Measurements from ENCODE around the gene OR4F15.

OR4F15 gene

DNA sequence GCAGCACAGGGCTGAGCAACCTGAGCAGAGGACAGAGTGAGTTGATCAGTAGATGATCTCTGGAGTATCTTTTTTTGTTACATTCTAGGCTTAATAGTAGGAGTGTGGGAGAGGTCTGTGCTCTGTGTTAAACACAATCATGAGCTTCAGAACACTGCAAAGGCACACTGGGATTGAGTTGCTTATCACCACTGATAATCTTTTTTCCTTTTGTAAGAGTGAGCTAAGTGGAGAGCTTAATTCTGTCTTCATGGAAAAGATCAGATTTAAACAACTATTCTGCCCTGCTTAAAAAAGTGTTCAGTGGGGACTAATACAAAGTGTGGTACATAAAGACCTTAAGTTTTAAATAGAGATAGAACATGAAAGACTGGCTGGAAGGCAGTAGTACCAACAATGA, 7.6 kb upstream of the OR4F15 start:
- DNase-seq (ENCODE audit: low spot score), result no peak

DNA sequence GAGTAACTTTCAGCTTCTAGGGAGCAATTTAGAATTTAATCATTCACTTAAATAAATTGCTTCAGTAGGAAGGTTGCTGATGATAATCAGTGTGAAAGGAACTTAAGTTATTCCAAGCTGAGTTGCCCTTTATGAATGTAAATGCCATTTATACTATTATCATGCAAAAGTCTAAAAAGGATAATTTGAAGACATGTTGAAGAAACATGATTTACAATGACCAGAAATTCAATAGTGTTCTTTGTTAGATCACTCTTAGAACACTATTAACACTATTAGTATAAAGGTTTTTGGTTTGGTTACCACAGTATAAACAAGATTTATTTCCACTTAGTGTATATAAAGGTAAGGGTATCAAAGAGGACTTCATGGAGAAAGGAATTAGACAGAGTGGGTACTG, 7.1 kb upstream of the OR4F15 start:
- DNase-seq (ENCODE audit: low spot score), result no peak

DNA sequence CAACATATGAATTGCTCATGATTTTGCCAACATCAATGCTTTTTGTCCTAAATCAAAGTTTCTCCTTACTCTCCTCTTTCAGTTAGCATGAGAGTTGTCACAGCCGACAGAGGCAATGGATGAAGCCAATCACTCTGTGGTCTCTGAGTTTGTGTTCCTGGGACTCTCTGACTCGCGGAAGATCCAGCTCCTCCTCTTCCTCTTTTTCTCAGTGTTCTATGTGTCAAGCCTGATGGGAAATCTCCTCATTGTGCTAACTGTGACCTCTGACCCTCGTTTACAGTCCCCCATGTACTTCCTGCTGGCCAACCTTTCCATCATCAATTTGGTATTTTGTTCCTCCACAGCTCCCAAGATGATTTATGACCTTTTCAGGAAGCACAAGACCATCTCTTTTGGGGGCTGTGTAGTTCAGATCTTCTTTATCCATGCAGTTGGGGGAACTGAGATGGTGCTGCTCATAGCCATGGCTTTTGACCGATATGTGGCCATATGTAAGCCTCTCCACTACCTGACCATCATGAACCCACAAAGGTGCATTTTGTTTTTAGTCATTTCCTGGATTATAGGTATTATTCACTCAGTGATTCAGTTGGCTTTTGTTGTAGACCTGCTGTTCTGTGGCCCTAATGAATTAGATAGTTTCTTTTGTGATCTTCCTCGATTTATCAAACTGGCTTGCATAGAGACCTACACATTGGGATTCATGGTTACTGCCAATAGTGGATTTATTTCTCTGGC, 6.2 kb upstream of the OR4F15 start:
- no peak for DNase-seq (ENCODE audit: low spot score)

DNA sequence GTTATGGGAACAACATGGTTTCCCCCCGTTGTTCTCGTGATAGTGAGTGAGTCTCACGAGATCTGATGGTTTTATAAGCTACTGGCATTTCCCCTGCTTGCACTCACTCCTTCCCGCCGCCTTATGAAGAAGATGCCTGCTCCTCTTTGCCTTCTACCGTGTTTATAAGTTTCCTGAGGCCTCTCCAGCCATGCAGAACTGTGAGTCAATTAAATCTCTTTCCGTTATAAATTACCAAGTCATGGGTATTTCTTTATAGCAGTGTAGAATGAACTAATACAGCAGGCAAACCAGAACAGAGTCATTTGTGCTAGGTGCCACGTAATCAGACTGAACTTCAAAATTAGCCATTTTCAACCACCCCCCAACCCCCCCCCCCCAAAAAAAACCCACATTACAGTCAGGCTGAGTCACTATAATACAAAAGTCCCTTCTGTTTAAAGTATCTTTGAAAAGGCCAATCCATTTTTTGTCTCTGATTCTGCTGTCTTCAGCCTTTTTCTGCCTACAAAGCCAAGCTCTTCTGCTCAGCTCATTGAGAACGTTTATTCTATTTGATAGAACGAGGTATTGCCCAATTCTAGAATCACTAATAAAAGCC, 4.6 kb upstream of the OR4F15 start:
- DNase-seq (ENCODE audit: low spot score), result no peak

DNA sequence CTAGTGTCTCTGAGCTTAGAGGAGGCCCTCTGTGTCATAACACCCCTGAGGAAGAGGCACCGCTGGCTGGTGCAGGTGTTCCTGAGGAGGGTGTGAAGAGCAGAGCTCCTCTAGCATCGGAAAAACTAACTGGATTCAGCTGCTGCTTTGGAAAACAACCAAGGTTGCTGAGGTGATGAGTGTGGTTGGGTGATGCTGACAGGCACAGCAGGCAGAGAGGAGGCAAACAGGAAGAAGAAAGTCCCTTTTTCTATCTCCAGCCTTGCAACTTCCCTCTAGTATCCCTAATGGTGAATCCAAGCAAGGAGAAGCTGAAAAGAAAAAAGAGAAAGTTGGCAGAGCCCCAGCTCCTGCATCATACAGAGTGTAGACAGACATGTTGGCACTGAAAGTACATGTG, 3.8 kb upstream of the OR4F15 start:
- DNase-seq (ENCODE audit: low spot score), result no peak

DNA sequence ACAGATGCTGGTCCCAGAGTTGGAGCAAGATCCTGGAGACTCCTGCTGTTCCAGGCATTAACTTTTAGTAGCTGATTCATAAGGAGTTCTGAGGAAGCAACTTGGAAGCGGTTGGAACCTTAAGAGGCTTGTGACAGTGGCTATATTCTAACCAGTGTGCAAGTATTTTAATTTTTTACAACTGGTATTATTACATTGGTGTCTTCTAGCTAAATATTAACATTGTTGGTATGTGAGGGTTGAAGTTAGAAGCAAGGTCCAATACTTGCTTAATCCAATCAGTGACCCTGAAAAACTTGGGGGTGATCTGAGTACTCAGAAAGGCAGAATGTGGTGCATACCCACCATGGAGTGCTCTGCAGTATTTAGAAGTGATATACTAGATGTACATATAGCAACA, 1.5 kb upstream of the OR4F15 start:
- no peak for DNase-seq (ENCODE audit: low spot score)

DNA sequence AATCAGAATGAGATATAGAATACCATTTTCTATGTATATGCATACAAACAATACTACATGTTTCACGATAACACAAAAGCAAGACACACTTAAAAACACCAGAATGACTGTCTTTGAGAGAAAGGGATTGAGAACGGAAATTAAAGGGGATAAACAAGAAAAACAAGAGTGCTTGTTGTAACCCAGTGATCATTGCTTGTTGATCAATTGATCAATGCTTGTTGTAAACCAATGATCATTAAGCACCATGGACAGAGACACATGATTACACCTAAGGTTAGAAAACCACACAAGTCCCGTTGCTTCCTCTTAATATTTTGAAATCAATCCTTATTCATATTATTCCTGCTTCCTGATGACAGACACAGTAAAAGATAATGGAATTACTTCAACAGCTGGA, 1.1 kb upstream of the OR4F15 start:
- no peak for DNase-seq (ENCODE audit: low spot score)

DNA sequence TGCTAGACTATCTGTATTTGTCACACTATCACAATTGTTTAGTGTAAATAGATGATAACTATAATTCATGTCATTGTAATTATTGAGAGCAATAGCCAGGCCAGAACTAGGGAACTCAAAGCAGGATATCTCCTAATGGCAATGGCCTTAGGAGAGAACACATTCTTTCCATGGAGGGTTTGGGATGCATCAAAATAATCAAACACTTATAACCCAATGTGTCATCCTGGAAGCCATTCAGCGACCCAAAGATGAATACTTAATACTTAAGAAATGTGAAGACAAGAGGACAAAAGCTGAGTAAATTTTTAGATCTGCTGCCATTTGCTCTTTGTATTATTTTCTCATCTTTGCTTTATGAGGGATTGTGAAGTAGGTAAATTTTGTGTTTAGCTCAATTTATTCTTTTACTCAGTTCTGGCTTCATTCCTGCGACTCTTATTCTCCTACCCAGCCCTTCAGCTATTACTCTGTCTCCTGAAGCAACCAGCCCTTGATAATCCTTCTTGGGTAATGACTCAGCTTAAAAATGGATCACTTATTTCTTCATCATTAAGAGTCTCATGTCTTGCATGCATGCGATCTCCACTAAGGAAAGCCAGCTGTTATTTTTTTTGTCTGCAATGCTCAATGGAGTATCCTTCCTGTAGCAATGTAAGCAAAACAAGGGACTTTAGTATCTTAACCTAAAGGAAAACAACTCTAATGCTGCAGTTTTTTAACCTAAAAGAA, 2.0 kb downstream of the OR4F15 start:
- DNase-seq (ENCODE audit: low spot score), result no peak

DNA sequence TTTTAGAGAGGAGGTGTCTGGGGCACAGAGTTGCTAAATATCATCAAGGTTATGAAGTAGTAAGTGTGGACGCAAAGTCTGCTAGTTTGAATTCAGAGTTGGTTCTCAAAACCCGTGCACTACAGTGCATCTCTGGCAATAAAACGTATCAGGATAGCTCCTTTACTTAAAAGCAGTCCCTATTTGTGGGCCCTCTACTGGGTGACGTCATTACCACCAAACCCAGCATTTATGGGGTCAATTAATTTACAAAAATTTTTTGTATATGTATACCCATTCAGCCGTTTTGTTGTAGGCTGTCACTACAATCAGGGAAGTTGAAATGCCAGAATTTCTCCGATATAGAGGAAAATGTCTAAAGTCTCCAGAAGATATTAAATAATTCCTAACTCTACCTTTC, 8.8 kb downstream of the OR4F15 start:
- no peak for DNase-seq (ENCODE audit: low spot score)

DNA sequence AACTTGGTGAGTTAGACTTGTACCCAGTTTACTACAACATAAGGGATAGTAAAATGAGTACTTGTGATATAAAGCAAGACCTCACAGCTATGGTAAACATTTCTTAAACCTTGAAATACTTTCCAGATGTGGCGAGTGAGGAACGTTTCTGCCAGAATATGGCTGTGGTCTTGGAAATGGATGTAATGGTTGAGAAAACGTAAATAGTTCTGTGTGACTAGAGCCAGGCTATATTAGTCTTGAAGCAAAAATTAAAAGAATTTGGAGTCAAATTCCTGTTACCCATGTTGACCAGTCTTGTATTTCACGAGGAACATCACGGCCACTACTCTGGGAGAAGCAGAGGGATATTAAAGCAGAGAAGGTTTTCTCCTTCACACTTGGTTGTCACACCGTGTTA, 15.3 kb downstream of the OR4F15 start:
- DNase-seq (ENCODE audit: low spot score), result no peak

DNA sequence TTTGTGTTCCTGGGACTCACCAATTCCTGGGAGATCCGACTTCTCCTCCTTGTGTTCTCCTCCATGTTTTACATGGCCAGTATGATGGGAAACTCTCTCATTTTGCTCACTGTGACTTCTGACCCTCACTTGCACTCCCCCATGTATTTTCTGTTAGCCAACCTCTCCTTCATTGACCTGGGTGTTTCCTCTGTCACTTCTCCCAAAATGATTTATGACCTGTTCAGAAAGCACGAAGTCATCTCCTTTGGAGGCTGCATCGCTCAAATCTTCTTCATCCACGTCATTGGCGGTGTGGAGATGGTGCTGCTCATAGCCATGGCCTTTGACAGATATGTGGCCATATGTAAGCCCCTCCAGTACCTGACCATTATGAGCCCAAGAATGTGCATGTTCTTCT, 16.8 kb downstream of the OR4F15 start:
- DNase-seq (ENCODE audit: low spot score), result no peak

DNA sequence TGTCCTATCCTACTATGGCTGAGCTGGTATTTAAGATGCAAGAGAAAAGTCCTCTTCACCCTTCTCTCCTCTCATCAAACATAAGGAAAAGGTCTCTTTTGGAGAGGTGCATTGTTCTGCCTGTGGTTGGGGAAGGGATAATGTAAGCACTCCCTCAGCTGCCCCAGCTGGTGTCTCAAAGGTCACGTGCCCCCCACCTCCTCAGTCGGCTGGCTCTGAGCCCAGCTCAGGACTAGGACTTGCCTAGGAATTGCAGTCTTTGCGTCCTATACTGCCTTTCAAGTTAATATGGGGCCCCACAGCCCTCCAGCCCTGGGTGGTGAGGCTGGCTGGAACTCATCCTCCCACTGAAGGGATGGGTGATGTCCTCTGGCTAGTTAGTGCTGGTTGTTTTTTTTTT, 29.7 kb downstream of the OR4F15 start:
- no peak for DNase-seq (ENCODE audit: low spot score)

DNA sequence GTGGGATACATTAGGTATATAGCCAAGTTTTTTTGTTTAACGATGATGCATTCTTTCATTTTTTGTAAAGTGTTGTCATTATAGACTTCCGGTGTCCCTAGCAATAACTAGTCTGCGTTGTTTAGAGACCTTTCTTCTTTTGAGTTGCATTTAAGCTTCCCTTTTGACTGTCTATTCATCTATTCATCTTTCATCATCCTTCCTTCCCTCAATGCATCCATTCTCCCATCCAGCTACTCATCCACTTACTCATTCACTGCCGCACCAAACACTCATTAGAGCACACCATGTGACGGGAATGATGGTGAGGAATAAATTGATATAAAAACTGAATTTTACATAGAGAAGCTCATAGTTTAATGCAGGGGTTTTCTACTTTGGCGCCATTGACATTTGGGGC, 32.9 kb downstream of the OR4F15 start:
- no peak for DNase-seq (ENCODE audit: low spot score)

DNA sequence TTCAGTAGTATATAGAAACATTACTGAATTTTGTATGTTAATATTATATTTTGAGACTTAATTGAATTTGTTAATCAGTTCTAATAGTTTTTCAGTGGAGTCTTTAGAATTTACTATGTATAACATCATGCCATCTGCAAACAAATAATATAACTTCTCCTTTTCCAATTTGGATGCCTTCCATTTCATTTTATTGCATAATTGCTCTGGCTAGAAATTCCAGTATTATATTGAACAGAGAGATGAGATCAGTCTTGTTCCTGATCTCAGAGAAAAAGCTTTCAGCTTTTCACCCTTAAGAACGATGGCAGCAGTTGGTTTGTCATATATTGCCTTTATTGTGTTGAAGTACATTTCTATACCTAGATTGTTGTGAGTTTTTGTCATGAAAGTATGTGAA, 40.4 kb downstream of the OR4F15 start:
- DNase-seq (ENCODE audit: low spot score), result no peak

All from SW480 (cell line).